Nephron (organoid): ENCODE data around the gene PAPLN.

Experiments used
- H3K27ac Mint-ChIP-seq, 3 experiments: 2 replicates each; pipeline ENCODE4 v1.8.0; 2020; ENCODE audit warnings: mixed read lengths in 3 of 3, mild to moderate bottlenecking in 2 of 3, moderate library complexity in 1 of 3
- H3K27me3 Mint-ChIP-seq: 2 replicates; pipeline ENCODE4 v1.8.0; 2021; ENCODE audit warnings: low read depth, mild to moderate bottlenecking, moderate library complexity, mixed read lengths
- H3K36me3 Mint-ChIP-seq: 2 replicates; pipeline ENCODE4 v1.8.0; 2020; ENCODE audit warnings: low read depth, mixed read lengths
- H3K4me1 Mint-ChIP-seq: 2 replicates; pipeline ENCODE4 v1.8.0; 2020; ENCODE audit warnings: mixed read lengths
- H3K4me3 Mint-ChIP-seq, 3 experiments: 2 replicates each; pipeline ENCODE4 v1.8.0; 2020; ENCODE audit warnings: mild to moderate bottlenecking in 3 of 3, mixed read lengths in 3 of 3, moderate library complexity in 2 of 3
- H3K9me3 Mint-ChIP-seq: 2 replicates; pipeline ENCODE4 v1.8.0; 2020; ENCODE audit warnings: mixed read lengths
- TF ChIP-seq, protein P1 (sequence below), 3 experiments: fragments of 200-600 bp; sonication (generic); IDR thresholded peaks; one replicate each; pipeline ENCODE4 v1.5.0; 2021; ENCODE audit warnings: antibody characterized with exemption in 3 of 3; ENCODE audit not compliant: unreplicated experiment in 3 of 3

Gene PAPLN

GRCh38 chr14:73249564-73250316 is 12.4 kb downstream of the PAPLN start:
- no peaks in the 10 kb centered on the region for H3K4me1 Mint-ChIP-seq
- no peak overlapping the region for H3K4me3 Mint-ChIP-seq
- no peaks in the 10 kb centered on the region for H3K36me3 Mint-ChIP-seq
- TF ChIP-seq, protein P1, sequence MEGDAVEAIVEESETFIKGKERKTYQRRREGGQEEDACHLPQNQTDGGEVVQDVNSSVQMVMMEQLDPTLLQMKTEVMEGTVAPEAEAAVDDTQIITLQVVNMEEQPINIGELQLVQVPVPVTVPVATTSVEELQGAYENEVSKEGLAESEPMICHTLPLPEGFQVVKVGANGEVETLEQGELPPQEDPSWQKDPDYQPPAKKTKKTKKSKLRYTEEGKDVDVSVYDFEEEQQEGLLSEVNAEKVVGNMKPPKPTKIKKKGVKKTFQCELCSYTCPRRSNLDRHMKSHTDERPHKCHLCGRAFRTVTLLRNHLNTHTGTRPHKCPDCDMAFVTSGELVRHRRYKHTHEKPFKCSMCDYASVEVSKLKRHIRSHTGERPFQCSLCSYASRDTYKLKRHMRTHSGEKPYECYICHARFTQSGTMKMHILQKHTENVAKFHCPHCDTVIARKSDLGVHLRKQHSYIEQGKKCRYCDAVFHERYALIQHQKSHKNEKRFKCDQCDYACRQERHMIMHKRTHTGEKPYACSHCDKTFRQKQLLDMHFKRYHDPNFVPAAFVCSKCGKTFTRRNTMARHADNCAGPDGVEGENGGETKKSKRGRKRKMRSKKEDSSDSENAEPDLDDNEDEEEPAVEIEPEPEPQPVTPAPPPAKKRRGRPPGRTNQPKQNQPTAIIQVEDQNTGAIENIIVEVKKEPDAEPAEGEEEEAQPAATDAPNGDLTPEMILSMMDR (IDR thresholded peaks at IDR 0.05; ENCODE audit: unreplicated experiment in 3 of 3) = no peak
- peaks cover 3% of the 10 kb centered on the region for H3K27me3 Mint-ChIP-seq
- no peak overlapping the region for H3K27ac Mint-ChIP-seq
- no peaks in the 10 kb centered on the region for H3K9me3 Mint-ChIP-seq

DNA sequence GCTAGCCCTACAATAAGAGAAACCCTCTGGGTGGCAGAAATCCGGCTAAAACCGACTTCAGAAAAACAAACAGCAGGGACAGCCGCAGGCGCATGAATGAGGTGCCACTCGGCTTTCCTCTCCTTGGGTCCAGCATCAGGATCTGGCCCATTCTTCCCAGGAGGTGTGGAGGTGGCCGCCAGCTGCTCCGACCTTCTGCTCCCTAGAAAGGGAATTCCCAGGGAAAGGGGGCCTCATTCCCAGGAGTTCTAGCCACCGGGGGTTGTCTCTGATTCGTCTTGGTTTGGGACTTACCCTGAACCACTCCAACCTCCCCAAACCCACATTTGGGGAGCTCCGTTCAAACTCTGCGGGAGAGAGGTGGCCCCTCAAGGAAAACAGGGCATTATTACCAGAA is 13.0 kb downstream of the PAPLN start:
- Mint-ChIP-seq H3K27me3 (peaks cover 8% of the 10 kb centered on the region), H3K4me1 (no peaks in the 10 kb centered on the region), H3K27ac (no peak overlapping the region), H3K4me3 (no peak overlapping the region), H3K36me3 (no peaks in the 10 kb centered on the region), H3K9me3 (no peaks in the 10 kb centered on the region)
- TF ChIP-seq, protein P1 (IDR thresholded peaks at IDR 0.05; ENCODE audit: unreplicated experiment in 3 of 3) = no peak

GRCh38 chr14:73250781-73251500 is 13.6 kb downstream of the PAPLN start:
- no peak overlapping the region for H3K27ac Mint-ChIP-seq
- no peaks in the 10 kb centered on the region for H3K36me3 Mint-ChIP-seq
- peaks cover 8% of the 10 kb centered on the region for H3K27me3 Mint-ChIP-seq
- H3K9me3 Mint-ChIP-seq = no peaks in the 10 kb centered on the region
- TF ChIP-seq, protein P1 (IDR thresholded peaks at IDR 0.05; ENCODE audit: unreplicated experiment in 3 of 3) = no peak
- no peak overlapping the region for H3K4me3 Mint-ChIP-seq
- no peaks in the 10 kb centered on the region for H3K4me1 Mint-ChIP-seq

DNA sequence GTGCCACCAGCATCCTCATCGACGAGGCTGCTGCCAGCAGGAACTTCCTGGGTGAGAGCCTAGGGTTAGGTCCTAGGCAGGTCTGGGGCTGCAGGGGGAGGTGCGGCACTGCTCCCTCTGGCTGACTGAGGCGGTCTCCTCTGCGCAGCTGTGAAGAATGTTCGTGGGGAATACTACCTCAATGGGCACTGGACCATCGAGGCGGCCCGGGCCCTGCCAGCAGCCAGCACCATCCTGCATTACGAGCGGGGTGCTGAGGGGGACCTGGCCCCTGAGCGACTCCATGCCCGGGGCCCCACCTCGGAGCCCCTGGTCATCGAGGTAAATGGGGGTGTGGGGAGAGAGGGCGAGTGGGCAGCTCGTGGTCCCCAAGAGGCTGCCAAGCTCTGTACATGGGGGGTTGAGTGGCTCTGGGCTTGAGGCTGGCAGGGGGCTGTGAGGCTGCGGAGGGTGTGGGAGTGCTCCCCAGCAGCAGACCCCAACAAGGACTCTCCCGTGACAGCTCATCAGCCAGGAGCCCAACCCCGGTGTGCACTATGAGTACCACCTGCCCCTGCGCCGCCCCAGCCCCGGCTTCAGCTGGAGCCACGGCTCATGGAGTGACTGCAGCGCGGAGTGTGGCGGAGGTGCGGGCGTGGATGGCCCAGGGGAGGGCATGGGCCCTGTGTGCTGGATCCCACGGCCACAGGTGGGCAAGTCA is 14.4 kb downstream of the PAPLN start:
- Mint-ChIP-seq H3K36me3 (no peaks in the 10 kb centered on the region), H3K27me3 (peaks cover 8% of the 10 kb centered on the region), H3K27ac (no peak overlapping the region), H3K4me3 (no peak overlapping the region), H3K4me1 (no peaks in the 10 kb centered on the region), H3K9me3 (no peaks in the 10 kb centered on the region)
- TF ChIP-seq, protein P1 (IDR thresholded peaks at IDR 0.05; ENCODE audit: unreplicated experiment in 3 of 3) = no peak

DNA sequence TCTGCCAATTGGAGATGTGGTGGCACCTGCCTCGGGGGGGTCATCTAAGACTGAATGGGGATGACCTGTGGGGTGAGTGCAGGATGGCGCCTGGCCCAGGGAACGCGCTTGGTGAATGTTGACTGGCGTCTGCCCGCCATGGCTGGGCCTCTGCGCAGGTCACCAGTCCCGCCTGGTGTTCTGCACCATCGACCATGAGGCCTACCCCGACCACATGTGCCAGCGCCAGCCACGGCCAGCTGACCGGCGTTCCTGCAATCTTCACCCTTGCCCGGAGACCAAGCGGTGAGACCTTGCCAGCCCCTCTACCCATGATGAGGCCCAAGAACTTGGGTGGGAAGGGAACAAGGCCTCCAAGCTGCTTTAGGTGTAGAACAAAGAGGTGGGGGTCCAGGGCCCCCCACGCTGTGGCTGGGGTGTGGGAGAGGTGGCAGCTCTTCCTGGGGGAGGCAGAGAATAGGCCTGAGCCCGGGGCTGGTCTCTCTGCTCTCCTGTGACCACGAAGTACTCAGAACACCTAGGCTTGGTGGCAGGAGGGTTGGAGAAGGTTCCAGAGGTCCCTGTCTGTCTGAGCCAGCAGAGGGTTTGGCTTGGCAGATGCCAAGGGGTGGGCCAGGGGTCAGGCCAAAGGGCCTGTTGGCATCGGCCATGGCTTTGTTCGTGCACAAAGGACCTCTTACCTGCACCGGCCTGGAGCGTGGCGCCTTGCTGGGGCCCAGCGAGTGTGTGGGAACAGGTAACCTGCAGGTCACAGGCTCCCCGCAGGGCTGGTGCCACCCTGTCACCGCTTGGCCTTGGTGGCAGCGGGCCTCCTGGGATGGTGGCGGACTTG is 15.4 kb downstream of the PAPLN start:
- Mint-ChIP-seq H3K4me1 (no peaks in the 10 kb centered on the region), H3K4me3 (no peak overlapping the region), H3K9me3 (no peaks in the 10 kb centered on the region), H3K36me3 (no peaks in the 10 kb centered on the region), H3K27me3 (peaks cover 8% of the 10 kb centered on the region), H3K27ac (no peak overlapping the region)
- TF ChIP-seq, protein P1 (IDR thresholded peaks at IDR 0.05; ENCODE audit: unreplicated experiment in 3 of 3) = no peak
